GM23338 (cell line): ENCODE measurements around the gene MCC.

Experiments
- EZH2 ChIP-seq: fragments of 200-600 bp; sonication (generic); IDR thresholded peaks from one replicate; pipeline ENCODE4 v1.8.0; 2017; ENCODE audit warnings: antibody characterized with exemption, mild to moderate bottlenecking, low read depth; ENCODE audit not compliant: unreplicated experiment
- EZH2phosphoT487 ChIP-seq: fragments of 200-600 bp; sonication (generic); IDR thresholded peaks from one replicate; pipeline ENCODE4 v1.8.1; 2018; ENCODE audit warnings: antibody characterized with exemption; ENCODE audit not compliant: unreplicated experiment
- JUNB ChIP-seq: IDR thresholded peaks from one replicate; pipeline ENCODE4 v1.6.1; 2016; ENCODE audit warnings: antibody characterized with exemption; ENCODE audit not compliant: unreplicated experiment
- POLR2AphosphoS5 ChIP-seq: IDR thresholded peaks from 2 replicates; pipeline ENCODE4 v1.6.1; 2016; ENCODE audit warnings: antibody characterized with exemption, low read depth
- STAT1 ChIP-seq: IDR thresholded peaks from one replicate; pipeline ENCODE4 v1.6.1; 2016; ENCODE audit warnings: antibody characterized with exemption; ENCODE audit not compliant: unreplicated experiment
- ZNF114 ChIP-seq: fragments of 250-450 bp; sonication (Bioruptor Pico); IDR thresholded peaks from 2 replicates; pipeline ENCODE4 v1.5.0; 2020; ENCODE audit warnings: mild to moderate bottlenecking, moderate library complexity
- ZNF331 ChIP-seq: fragments of 250-450 bp; sonication (Bioruptor Pico); IDR thresholded peaks from 2 replicates; pipeline ENCODE4 v1.5.0; 2020; ENCODE audit warnings: low read depth, mild to moderate bottlenecking, moderate library complexity
- TF ChIP-seq, protein P1 (sequence below), 2 experiments: fragments of 200-600 bp in 1 of 2; sonication (generic) in 1 of 2; conservative IDR thresholded peaks; 2 replicates each; pipeline versions ENCODE4 v1.5.1 to v1.6.1; 2016 to 2017; ENCODE audit warnings: antibody characterized with exemption in 2 of 2, low read depth in 2 of 2, mild to moderate bottlenecking in 2 of 2, moderate library complexity in 1 of 2
- TF ChIP-seq, protein P2 (sequence below): IDR thresholded peaks from one replicate; pipeline ENCODE4 v1.6.1; 2018; ENCODE audit warnings: antibody characterized with exemption; ENCODE audit not compliant: unreplicated experiment

DNA sequence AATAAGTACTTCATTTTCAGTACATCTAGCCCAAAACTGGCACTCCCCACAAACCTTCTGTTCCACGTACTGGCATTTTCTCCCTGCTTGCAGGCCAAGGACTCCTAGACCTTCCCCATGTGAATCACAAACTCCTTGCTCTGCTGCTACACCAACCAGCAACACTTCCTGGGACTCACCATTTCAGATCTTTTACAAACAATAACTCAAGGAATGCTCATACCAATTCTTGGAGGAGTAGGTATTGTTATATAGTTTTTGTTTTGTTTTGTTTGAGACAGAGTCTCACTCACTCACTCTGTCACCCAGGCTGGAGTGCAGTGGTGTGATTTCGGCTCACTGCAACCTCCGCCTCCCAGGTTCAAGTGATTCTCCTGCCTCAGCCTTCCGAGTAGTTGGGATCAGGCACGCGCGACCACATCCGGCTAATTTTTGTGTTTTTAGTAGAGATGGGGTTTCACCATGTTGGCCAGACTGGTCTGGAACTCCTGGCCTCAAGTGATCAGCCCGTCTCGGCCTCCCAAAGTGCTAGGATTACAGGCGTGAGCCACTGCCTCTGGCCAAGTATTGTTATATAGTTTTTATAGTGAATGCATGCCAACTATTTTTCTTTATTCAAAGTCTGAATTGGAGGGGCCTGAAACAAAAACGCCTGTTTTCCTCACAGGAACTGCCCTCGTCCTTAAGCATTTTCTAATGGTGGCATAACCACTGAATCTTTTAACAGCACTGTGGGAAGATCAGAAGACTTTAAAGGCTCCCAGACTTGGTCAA, 264.2 kb downstream of the MCC start:
- TF ChIP-seq, protein P1, sequence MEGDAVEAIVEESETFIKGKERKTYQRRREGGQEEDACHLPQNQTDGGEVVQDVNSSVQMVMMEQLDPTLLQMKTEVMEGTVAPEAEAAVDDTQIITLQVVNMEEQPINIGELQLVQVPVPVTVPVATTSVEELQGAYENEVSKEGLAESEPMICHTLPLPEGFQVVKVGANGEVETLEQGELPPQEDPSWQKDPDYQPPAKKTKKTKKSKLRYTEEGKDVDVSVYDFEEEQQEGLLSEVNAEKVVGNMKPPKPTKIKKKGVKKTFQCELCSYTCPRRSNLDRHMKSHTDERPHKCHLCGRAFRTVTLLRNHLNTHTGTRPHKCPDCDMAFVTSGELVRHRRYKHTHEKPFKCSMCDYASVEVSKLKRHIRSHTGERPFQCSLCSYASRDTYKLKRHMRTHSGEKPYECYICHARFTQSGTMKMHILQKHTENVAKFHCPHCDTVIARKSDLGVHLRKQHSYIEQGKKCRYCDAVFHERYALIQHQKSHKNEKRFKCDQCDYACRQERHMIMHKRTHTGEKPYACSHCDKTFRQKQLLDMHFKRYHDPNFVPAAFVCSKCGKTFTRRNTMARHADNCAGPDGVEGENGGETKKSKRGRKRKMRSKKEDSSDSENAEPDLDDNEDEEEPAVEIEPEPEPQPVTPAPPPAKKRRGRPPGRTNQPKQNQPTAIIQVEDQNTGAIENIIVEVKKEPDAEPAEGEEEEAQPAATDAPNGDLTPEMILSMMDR (conservative IDR thresholded peaks at IDR 0.05; ENCODE audit: low read depth in 2 of 2): no peak
- TF ChIP-seq, protein P2, sequence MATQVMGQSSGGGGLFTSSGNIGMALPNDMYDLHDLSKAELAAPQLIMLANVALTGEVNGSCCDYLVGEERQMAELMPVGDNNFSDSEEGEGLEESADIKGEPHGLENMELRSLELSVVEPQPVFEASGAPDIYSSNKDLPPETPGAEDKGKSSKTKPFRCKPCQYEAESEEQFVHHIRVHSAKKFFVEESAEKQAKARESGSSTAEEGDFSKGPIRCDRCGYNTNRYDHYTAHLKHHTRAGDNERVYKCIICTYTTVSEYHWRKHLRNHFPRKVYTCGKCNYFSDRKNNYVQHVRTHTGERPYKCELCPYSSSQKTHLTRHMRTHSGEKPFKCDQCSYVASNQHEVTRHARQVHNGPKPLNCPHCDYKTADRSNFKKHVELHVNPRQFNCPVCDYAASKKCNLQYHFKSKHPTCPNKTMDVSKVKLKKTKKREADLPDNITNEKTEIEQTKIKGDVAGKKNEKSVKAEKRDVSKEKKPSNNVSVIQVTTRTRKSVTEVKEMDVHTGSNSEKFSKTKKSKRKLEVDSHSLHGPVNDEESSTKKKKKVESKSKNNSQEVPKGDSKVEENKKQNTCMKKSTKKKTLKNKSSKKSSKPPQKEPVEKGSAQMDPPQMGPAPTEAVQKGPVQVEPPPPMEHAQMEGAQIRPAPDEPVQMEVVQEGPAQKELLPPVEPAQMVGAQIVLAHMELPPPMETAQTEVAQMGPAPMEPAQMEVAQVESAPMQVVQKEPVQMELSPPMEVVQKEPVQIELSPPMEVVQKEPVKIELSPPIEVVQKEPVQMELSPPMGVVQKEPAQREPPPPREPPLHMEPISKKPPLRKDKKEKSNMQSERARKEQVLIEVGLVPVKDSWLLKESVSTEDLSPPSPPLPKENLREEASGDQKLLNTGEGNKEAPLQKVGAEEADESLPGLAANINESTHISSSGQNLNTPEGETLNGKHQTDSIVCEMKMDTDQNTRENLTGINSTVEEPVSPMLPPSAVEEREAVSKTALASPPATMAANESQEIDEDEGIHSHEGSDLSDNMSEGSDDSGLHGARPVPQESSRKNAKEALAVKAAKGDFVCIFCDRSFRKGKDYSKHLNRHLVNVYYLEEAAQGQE: no peak
- no peak for TF ChIP-seq STAT1
- TF ChIP-seq POLR2AphosphoS5: no peak
- no peak for TF ChIP-seq ZNF114 (CRISPR knock-in tag)
- TF ChIP-seq ZNF331 (CRISPR knock-in tag): no peak
- no peak for TF ChIP-seq EZH2
- no peak for TF ChIP-seq JUNB
- TF ChIP-seq EZH2phosphoT487: no peak
